Measurements from ENCODE around the gene LCE2D. TPM values are rescaled to one million over a fixed set of nuclear protein-coding genes. Genes with fewer than 3 reads are reported as not detected.

The LCE2D gene
- polyA plus RNA-seq, 1 of the 3 experiments (the other 2 are of a cell fraction), result not detected

GRCh38 chr1:152679459-152679858 lies 16.3 kb downstream of the LCE2D start:
- no peaks in the 10 kb centered on the region for H3K36me3 ChIP-seq (replicated peaks in 1 of 2; ENCODE audit: control insufficient read depth in 1 of 2, insufficient read depth in 2 of 2, low read length in 1 of 2)
- no peak overlapping the region for H3K4me3 ChIP-seq (ENCODE audit: low read depth in 2 of 2, low read length in 1 of 2)
- POLR2A ChIA-PET, result no interaction called here
- no peak overlapping the region for H2AFZ ChIP-seq (ENCODE audit: low read depth)
- CTCF ChIA-PET, result no interaction called here
- WGBS (ENCODE audit: low lambda C conversion rate), result no CpG with 5 or more reads among the region's 6 CpGs
- DNase-seq, result no peak
- H3K27ac ChIP-seq (ENCODE audit: low read depth in 2 of 2, low read length in 1 of 2), result no peak overlapping the region
- no peak overlapping the region for H3K9ac ChIP-seq
- H3K9me2 ChIP-seq, result no peaks in the 10 kb centered on the region
- no peak overlapping the region for H3K4me2 ChIP-seq
- H3K27me3 ChIP-seq (ENCODE audit: insufficient read depth), result no peaks in the 10 kb centered on the region
- TF ChIP-seq JUND (IDR thresholded peaks at IDR 0.05), result no peak
- TF ChIP-seq PBX3 (IDR thresholded peaks at IDR 0.05), result no peak
- no peak for TF ChIP-seq FOSL2 (IDR thresholded peaks at IDR 0.05; ENCODE audit: borderline replicate concordance, low read depth)
- no peak for TF ChIP-seq MEF2A (IDR thresholded peaks at IDR 0.05; ENCODE audit: borderline replicate concordance, low read depth)
- no peak for TF ChIP-seq POLR2AphosphoS5 (IDR thresholded peaks at IDR 0.05; ENCODE audit: low read depth, low read length)
- TF ChIP-seq IRF3 (IDR thresholded peaks at IDR 0.05; ENCODE audit: low read depth, low read length), result no peak
- TF ChIP-seq RCOR1 (IDR thresholded peaks at IDR 0.05; ENCODE audit: low read length), result no peak
- no peak for TF ChIP-seq EZH2phosphoT487 (IDR thresholded peaks at IDR 0.05; ENCODE audit: borderline replicate concordance, low read depth)
- no peak for TF ChIP-seq MAX (IDR thresholded peaks at IDR 0.05; ENCODE audit: low read depth)
- TF ChIP-seq GABPA (IDR thresholded peaks at IDR 0.05; ENCODE audit: low read depth), result no peak
- no peak for TF ChIP-seq RXRA (IDR thresholded peaks at IDR 0.05; ENCODE audit: borderline replicate concordance, low read depth)
- no peak for TF ChIP-seq USF2 (IDR thresholded peaks at IDR 0.05; ENCODE audit: borderline replicate concordance, low read depth, low read length)
- TF ChIP-seq TEAD4 (IDR thresholded peaks at IDR 0.05; ENCODE audit: borderline replicate concordance, insufficient read depth), result no peak
- H4K20me1 ChIP-seq (ENCODE audit: insufficient read depth), result no peaks in the 10 kb centered on the region
- H3F3A ChIP-seq (replicated peaks; ENCODE audit: insufficient read depth), result no peaks in the 10 kb centered on the region
- no peaks in the 10 kb centered on the region for H3K9me3 ChIP-seq
- H3K4me1 ChIP-seq (ENCODE audit: control insufficient read depth in 1 of 2, insufficient read depth in 2 of 2, low read depth in 1 of 2, low read length in 1 of 2), result no peaks in the 10 kb centered on the region
- no peaks in the 10 kb centered on the region for H3K79me2 ChIP-seq (ENCODE audit: insufficient read depth)

GRCh38 chr1:152681616-152682015 lies 18.4 kb downstream of the LCE2D start:
- no peak for DNase-seq

More at GRCh38 chr1:152681616-152682015, 18.4 kb downstream of the LCE2D start:
- Histone ChIP-seq H3K9me2 (no peaks in the 10 kb centered on the region), H4K20me1 (ENCODE audit: insufficient read depth) (no peaks in the 10 kb centered on the region), H3K79me2 (ENCODE audit: insufficient read depth) (no peaks in the 10 kb centered on the region), H3K36me3 (replicated peaks in 1 of 2; ENCODE audit: control insufficient read depth in 1 of 2, insufficient read depth in 2 of 2, low read length in 1 of 2) (no peaks in the 10 kb centered on the region), H3F3A (replicated peaks; ENCODE audit: insufficient read depth) (no peaks in the 10 kb centered on the region), H2AFZ (ENCODE audit: low read depth) (no peak overlapping the region), H3K4me2 (no peak overlapping the region), H3K4me3 (ENCODE audit: low read depth in 2 of 2, low read length in 1 of 2) (no peak overlapping the region), H3K4me1 (ENCODE audit: control insufficient read depth in 1 of 2, insufficient read depth in 2 of 2, low read depth in 1 of 2, low read length in 1 of 2) (no peaks in the 10 kb centered on the region), H3K27ac (ENCODE audit: low read depth in 2 of 2, low read length in 1 of 2) (no peak overlapping the region), H3K27me3 (ENCODE audit: insufficient read depth) (no peaks in the 10 kb centered on the region), H3K9me3 (no peaks in the 10 kb centered on the region), H3K9ac (no peak overlapping the region)
- CTCF ChIA-PET, result no interaction called here
- 0% methylated on average over 2 of the region's 2 CpGs for WGBS (ENCODE audit: low lambda C conversion rate)
- POLR2A ChIA-PET, result no interaction called here
- TF ChIP-seq FOXM1 (IDR thresholded peaks at IDR 0.05; ENCODE audit: low read depth) (no peak), MXI1 (IDR thresholded peaks at IDR 0.05; ENCODE audit: low read depth, low read length) (no peak), SMC3 (IDR thresholded peaks at IDR 0.05; ENCODE audit: low read depth, low read length) (no peak), RXRA (IDR thresholded peaks at IDR 0.05; ENCODE audit: borderline replicate concordance, low read depth) (no peak), GATA2 (CRISPR knock-in tag; IDR thresholded peaks at IDR 0.05) (no peak), NRF1 (IDR thresholded peaks at IDR 0.05; ENCODE audit: low read depth, low read length) (no peak)
